GM21528 (cell line): ENCODE results near the gene PLD1.
"Not testable (repeated sequence)": the region's sequence is repeated elsewhere in the genome, so short reads cannot be mapped to it uniquely, and the experiment has no call there.

Experiments used
- ATAC-seq: cut with Tn5 transposase; IDR thresholded peaks from one replicate; pipeline ENCODE4 v1.9.1; 2021; ENCODE audit warnings: mild to moderate bottlenecking, moderate library complexity; ENCODE audit not compliant: unreplicated experiment, low FRiP score

The PLD1 gene

DNA sequence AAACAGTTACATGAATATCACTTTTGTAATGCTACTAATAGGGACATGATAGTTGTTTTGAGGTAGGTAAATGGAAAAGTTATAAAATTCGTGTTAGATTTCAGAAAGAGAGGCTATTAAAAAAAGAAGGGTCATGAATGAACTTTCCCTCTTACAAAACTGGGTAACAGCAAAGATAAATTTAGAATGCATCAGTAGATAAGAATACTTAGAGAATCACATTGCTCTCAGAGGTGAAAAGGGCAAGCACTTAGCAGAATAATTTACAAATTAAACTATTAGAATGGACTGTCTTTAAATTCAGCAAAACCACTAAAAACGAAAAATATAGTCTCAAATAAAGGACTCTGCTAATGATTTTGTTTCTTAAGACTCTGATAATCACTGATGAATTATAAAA, 167.2 kb downstream of the PLD1 start:
- no peak for ATAC-seq

DNA sequence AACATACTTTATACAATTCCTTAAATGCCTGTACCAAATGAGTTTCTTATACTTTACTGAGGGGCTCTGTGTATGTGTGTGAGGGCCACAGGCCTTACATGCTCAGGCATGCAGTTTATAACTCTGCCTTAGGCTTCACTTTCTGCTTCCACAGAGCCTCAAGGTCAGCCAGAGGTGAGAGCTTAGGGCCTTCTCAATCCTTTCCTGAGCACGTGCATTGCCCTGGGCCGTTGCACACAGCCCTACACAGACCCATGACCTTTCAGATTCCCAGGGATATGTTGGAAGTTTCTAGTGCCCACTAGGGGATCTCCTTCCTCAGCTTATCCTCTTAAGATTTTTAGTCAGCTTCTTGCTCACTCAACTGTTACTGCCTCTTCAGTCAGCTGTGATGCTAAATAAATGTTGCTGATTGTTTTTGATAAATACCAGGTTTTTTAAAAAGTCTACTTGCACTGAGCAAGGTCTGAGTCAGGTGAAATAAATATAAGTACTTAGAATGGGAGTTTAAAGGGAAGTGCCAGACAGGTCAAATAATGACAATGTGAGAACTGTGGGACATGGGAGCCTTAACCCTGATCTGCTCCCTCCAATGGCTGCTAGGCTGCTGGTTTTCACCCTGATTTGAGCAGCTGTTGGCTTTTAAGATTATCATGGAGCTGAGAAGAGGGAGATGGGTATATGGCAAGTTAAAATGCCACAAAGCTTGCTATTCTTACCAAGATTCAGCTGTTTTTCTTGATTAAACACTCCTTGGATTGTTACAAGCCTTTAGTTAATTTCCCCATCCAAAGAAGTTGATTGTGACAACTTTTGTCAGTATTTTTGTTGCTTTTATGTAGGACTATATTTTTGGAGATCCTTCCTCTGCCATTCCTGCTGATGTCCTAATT, 169.5 kb downstream of the PLD1 start:
- ATAC-seq: no peak

DNA sequence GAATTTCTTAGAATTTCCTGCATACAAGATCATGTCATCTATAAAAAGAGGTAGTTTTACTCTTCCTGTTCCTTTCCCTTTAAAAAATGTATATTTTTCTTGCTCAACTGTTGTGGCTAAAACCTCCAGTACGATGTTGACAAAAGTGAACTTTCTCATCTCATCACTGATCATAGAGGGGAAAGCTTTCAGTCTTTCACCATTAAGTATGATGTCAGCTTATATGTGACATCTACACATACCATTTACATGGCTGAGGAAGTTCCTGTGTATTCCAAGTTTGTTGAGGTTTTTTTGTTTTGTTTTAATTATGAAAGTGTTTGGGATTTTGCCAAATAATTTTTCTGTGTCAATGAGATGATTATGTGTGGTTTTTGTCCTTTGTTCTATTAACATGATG, 173.6 kb downstream of the PLD1 start:
- no peak for ATAC-seq

DNA sequence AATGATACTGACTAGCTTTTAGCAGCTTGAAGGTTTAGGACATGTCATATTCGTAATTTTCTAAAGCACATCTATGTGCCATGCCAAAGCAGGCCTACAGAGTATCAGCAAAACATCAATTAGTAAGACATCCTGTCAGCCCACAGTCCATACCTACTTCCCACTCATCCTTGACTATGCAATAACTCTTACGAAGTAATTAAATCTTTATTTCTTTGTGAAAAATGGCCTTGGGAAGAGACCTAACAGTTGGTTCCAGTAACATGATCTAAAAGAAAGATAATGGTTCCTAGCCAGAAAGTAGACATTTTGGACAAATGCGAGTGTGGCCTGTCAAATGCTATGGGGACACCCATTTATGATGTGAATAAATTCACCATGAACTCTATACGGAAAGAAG, 177.5 kb downstream of the PLD1 start:
- no peak for ATAC-seq

DNA sequence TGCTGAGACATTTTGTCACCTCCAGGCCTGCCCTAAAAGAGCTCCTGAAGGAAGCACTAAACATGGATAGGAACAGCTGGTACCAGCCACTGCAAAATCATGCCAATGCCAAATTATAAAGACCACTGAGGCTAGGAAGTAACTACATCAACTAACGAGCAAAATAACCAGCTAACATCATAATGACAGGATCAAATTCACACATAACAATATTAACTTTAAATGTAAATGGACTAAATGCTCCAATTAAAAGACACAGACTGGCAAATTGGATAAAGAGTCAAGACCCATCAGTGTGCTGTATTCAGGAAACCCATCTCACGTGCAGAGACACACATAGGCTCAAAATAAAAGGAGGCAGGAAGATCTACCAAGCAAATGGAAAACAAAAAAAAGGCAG, 183.5 kb downstream of the PLD1 start:
- ATAC-seq: not testable (repeated sequence)

DNA sequence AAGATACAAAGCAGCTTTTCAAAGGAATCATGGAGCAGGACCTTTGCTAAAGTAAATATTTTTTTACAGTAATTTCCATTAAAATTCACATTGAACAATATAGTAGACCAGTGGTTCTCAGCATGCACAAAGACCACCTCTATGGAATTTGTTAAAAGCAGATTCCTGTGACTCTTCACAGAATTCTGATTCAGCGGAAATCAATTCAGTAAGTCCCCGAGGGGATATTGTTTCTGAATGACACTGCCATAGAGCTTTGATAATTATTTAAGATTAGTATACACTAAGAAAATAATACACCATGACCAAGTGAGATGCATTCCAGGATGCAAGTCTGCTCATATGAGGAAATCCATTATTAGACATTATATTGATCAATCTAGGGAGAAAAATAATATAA, 188.2 kb downstream of the PLD1 start:
- no peak for ATAC-seq

DNA sequence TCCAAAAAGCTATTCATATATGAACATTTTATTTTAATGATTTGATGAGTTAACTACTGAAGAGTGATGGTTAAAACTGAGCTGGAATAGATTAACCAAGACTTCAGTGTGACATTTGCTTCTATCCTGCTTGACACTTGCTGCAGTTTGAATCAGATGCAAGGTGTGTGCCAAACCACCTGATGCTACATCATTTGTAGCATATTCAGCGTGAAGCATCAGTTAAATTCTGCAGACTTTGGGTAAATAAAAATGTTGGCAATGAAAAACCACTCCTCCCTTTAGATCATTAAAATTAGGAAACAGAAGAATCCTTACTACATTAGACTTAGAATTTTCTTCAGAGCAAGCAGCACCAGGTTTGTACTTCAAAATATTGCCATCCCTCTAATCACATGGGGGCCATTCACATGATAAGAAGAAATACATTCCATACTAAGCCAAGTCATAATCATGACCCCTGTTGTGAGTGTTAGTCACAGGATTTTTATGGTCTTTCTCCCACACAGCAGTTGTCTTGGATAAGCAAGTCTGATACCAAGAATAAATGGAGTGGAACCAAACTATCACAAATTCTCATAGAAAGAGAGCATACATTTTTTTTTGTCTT, 189.4 kb downstream of the PLD1 start:
- ATAC-seq: no peak

DNA sequence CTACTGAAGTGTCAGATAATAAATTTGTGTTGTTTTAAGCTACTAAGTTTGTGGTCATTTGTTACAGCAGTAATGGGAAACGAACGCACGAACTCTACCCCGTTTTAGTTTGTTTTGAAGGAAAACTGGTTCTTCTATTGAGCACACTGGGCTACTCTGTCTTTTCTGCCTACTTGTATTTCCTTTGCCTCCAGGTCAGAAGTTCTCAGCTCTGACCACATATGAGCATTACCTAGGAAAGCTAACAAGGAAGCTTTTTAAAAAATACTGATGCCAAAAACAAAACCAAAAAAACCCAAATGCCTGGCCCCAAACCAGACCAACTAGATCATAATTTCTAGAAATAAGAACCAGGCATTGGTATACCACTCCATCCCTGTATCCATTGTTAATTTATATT, 193.5 kb downstream of the PLD1 start:
- ATAC-seq: no peak

DNA sequence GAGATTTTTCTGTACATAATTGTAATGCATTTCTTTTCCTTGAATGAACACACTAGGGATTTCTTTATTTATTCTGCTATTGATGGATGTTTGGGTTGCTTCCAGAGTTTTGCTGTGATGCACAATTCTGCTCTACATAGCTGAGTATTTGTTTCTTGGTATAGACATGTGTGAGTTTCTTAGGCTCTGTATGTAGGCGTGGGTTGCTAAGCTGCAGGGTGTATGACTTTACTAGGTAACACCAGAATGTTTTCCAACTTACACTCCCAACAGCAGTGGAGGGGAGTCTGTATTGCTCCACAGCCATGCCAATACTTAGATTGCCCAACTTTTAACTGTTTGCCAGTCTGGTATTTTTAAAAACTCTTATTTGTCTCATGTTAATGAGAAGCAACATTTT, 194.6 kb downstream of the PLD1 start:
- ATAC-seq: no peak

DNA sequence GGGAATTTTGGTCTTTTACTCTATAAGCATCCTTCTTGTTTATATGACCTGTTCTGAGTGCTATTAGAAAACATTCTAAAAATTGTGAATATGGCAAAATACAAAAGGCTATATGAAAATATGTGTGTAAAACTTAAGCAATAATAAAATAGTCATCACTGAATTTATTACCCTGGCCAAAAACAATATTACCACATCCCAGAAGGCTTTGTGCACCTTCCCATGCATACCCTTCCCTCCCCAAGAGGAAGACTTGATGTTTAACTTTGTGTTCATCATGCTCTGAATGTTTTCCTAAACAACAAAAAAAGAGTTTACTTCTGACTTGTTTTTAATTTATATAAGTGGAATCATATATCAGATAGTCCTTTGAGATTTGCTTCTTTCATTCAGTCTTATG, 195.0 kb downstream of the PLD1 start:
- ATAC-seq: no peak

DNA sequence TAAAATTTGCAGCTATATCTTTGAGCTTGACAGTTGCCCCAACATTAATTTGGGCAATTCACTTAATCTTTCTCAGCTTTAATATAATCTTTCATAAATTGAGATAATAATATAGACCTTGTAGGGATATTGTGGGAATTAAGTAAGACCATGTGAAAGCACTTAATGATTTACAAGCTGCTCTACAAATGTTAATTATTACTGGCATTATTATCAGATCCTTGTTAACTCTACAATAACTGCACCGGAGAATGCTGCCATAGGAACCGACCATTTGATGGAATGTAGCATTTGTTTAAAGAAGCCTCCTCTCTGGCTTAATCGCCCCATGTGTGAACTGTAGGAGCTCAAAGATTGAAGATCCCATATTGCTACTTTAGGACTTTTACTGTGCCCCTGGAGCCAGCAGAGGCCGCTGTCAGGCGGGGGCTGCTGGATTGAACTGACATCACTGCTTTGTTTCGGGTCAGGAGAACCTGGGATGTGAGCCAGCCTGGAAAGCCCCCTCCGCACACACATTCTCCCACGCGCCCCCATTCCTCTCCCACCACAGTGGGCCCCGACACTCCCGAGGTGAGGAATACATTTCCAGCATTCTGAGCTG, 195.9 kb downstream of the PLD1 start:
- ATAC-seq: no peak

DNA sequence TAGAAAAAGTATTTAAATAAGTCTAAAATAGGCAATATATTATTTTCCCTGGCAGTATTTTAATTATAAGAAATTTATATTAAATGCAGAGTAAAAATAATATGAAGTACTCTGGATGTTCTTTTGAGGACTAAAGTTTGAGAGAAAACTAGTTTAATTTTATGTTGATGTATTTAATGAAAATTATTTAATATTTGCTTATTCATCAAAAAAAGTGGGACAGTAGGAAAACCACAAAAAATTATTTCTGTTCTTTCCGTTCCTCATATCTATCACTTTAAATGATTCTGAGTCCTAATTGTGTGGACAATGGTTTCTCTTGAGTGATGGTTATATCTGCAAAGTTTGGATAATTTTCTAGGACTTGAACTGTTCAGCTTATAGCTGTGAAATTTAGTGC, 202.8 kb downstream of the PLD1 start:
- no peak for ATAC-seq

DNA sequence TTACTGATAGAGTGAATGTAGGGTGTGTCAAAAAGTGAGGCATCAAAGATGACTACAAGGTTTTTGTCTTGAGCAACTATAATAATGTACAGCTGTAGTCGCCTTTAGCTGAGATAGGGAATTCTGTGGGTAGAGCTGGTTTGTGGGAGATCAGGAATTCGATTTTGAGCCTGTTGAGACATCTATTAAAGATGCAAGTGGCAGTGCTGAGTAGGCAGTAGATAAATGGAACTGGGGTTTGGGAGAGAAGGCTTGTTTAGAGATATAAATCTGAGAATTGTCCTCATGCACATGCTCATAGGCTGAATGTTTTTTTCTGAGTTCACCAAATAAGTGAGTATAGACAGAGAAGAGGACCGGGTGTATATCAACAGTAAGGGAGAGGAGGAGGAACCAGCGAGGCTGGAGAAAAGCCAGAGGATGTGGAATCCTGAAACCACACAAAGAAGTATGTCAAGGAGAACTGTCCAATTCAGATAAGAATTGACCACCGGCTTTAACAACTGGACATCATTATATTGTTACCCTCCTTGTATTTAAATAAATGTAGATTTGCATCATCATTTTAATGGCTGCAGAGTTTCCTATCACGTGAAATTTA, 204.0 kb downstream of the PLD1 start:
- ATAC-seq: no peak

DNA sequence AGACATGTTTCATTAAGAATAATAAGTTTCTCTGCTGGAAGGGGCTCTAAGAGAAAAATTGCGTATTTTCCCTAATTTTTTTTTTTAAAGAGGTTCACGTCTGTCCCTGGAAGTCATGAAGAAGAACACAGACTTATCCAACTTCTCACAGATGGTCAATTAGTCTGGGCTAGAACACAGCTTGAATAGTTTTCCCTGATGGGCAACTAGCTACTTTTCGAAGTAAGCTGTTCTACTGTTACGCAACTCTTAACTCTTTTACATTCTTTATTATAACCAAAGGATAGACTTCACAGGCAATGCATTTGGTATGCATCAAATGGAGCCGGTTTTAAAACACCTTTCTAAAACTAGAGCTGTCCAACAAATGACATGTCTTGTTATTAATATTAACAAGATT, 205.9 kb downstream of the PLD1 start:
- ATAC-seq: no peak

DNA sequence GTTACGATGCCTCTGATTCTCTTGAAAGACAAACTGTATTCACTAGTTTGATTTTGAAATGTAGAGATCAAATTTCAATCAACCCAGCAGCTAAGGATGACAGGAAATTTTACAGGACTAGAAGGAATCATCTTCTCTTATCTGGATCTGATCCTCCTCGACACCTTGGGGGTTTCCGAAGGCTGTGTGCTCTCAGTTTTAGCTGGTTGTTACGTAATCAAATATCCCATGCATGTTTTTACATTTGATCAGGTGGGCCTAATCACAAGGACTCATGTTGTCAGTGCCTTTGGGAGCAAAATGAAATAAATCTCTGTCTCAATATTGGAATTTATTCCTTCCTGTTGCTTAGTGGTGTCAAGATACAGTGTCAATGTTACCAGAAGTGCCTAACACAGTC, 208.2 kb downstream of the PLD1 start:
- no peak for ATAC-seq

DNA sequence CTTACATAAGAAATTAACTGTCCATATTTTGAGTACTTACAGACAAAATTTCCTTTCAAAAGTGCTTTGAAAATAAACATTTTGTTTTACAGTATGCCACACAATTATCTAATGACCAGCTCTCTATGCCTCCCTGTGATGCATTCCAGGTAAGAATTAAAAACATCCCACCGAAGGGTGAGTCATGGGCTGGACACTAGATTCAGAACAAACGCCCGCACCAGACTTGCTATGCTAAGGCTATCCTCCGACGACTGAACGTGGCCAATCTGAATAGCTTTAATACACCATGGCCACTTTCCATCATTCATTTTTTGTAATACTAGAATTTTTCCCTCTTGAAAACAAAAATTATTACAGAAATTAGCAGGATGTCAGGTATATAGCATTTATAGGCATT, 210.3 kb downstream of the PLD1 start:
- no peak for ATAC-seq

DNA sequence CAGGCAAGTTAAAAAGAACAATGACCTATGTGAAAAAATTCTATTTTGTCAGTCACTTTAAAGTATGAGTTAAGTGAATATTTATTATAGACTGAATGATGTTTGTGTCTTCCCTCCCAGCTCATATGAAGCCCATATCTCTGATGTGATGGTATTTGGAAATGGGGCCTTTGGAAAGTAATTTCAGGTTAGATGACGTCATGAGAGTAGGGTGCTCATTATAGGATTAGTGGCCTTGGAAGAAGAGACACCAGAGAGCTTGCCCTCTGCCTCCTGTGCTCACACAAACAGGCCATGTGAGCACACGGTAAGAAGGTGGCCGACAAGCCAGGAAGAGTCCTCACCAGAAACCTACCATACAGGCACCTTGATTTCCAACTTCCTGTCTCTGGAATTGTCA, 211.3 kb downstream of the PLD1 start:
- no peak for ATAC-seq

DNA sequence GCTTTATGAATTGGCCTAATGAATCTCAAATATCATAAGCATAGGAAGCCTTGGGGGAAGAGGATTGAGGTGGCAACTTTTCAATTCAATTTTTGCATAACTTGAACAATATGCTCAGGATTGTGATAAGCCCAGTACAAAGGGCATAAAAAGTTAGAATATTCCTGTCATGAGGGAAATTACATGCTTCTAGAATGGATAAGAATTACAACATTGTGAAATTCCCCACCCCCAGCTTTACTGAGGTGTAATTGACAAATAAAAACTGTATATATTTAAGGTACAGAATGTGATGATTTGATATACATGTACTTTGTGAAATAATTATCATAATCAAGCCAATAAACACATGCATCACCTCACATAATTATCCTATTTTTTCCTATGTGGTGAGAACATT, 217.5 kb downstream of the PLD1 start:
- ATAC-seq: no peak

DNA sequence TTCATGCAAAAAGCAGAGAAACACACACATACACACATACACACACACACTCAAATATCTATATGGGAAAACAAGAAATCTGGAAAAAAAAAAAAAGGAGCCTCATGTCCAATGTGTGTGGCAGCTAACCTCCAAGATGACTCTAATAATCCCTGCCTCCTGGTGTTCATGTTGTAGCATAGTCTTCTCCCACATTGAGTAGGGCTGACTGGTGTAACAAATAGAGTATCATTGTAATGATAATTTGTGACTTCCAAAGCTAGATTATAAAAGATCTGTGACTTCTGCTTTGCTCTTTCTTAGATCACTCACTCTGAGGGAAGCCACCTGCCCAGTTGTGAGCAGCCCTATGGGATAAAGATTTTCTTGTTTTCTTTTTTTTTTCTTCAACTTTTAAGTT, 219.2 kb downstream of the PLD1 start:
- ATAC-seq: no peak

DNA sequence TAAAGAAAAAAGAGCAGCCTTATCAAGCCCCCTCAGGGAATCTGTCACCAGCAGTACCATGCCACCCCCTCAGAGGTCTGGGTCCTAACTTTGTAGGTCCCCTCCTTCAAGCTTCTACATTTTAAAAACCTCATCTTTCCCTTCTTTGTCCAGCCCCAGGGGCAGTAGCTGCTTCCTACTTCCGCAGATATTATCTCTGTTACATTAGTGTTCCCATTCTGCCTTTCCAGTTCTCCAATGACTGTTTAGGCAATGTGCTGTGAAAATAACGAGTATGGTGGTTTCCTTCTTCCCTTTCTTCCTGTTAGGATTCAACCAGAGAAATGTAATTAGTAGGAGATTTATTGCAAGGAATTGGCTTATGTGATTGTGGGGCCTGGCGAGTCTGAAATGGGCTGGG, 224.0 kb downstream of the PLD1 start:
- no peak for ATAC-seq

DNA sequence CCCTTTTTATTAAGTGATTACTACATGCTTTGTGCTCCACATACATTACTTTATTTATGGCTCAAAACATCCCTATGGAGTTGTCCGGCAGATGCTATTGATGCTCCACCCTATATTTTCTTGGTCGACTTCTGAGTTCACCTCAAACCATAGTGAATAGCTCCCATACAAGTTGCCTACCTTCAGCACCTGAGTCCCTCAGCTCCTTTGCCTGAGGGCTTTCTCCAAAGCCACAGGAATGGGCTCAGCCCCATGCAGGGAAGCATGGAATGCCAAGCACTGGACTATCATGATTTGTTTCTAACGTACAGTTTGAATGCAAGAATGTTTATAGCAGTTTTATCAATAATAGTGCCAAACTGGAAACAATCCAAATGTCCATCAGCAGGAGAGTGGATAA, 225.2 kb downstream of the PLD1 start:
- ATAC-seq: no peak
